IPS DF 6.9 (cell line): ENCODE data around the gene KIR3DL3.
"Not testable (repeated sequence)": the region's sequence is repeated elsewhere in the genome, so short reads cannot be mapped to it uniquely, and the experiment has no call there.

Source experiments
- DNase-seq: peaks from one replicate; pipeline ENCODE4 v3.0.0-alpha.2; 2013; ENCODE audit warnings: low read depth, low spot score
- H3K27ac ChIP-seq: one replicate; pipeline ENCODE4 v1.5.1; 2013; ENCODE audit warnings: low read length, control low read depth
- H3K27me3 ChIP-seq: 2 replicates; pipeline ENCODE4 v1.6.1; 2013; ENCODE audit warnings: mild to moderate bottlenecking, low read length; ENCODE audit not compliant: control insufficient read depth, insufficient read depth
- H3K36me3 ChIP-seq: 2 replicates; pipeline ENCODE4 v1.6.1; 2013; ENCODE audit warnings: low read length; ENCODE audit not compliant: control insufficient read depth, insufficient read depth
- H3K4me1 ChIP-seq: 2 replicates; pipeline ENCODE4 v1.6.1; 2013; ENCODE audit warnings: low read length; ENCODE audit not compliant: control insufficient read depth, insufficient read depth
- H3K4me3 ChIP-seq: 2 replicates; pipeline ENCODE4 v1.5.1; 2013; ENCODE audit warnings: mild to moderate bottlenecking, low read length
- H3K9me3 ChIP-seq: 2 replicates; pipeline ENCODE4 v1.6.1; 2013; ENCODE audit warnings: low read length, inconsistent platforms; ENCODE audit not compliant: control insufficient read depth, insufficient read depth
- WGBS: extraction: QIAGEN DNeasy Blood & Tissue Kit; methylation state at CpG from one replicate; pipeline ENCODE4 v1.1.7; 2013; ENCODE audit warnings: mixed read lengths, missing lambda C conversion rate; ENCODE audit not compliant: insufficient read length, insufficient coverage; 5-methylcytosine and 5-hydroxymethylcytosine counted together

The KIR3DL3 gene

DNA sequence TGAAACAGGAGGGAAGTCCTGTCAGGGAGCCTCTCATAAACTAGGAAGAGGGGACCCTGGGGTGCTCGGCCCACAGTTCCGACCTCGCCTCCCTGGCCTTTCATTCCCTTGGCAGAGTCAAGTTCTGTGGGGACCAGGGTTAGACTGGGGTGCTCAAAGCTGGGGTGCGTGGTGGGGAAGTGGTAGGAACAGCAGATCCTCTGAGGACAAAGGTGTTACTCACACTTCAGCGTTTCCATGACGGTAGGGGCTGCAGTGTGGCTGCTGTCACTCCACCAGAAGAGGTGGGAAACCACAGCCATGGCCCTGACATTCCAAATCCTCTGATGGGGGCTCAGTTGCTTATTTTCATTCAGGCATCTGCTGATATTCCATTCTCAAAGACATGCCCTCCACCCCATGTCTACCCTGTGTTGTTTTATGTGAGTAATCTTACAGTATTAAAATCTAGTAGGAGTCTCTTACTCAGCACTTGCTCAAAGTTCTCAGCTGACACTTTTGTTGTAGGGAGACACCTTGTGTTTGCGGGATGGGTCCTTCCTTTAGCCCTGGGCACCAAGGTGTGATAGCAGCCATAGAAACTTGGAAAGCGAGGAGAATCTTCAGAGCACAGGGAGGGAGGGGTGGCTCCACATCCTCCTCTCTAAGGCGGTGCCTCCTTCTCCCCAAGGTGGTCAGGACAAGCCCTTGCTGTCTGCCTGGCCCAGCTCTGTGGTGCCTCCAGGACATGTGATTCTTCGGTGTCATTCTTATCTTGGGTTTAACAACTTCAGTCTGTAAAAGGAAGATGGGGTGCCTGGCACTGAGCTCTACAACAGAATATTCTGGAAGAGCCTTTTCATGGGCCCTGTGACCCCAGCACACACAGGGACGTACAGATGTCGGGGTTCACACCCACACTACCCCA is 32.2 kb downstream of the KIR3DL3 start:
- DNase-seq, H3K27ac ChIP-seq, H3K9me3 ChIP-seq, H3K4me1 ChIP-seq, H3K4me3 ChIP-seq, H3K36me3 ChIP-seq, H3K27me3 ChIP-seq: not testable (repeated sequence)
- no CpG with 5 or more reads among the region's 12 CpGs for WGBS

DNA sequence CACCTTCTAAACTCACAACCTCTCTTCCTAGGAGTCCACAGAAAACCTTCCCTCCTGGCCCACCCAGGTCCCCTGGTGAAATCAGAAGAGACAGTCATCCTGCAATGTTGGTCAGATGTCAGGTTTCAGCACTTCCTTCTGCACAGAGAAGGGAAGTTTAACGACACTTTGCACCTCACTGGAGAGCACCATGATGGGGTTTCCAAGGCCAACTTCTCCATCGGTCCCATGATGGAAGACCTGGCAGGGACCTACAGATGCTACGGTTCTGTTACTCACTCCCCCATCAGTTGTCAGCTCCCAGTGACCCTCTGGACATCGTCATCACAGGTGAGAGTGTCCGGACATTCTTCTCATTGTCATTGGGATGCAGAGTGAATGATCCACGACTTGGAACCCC is 34.3 kb downstream of the KIR3DL3 start:
- not testable (repeated sequence) for H3K4me3 ChIP-seq, H3K9me3 ChIP-seq, H3K27ac ChIP-seq, H3K36me3 ChIP-seq, H3K27me3 ChIP-seq, DNase-seq, H3K4me1 ChIP-seq
- no CpG with 5 or more reads among the region's 6 CpGs for WGBS

DNA sequence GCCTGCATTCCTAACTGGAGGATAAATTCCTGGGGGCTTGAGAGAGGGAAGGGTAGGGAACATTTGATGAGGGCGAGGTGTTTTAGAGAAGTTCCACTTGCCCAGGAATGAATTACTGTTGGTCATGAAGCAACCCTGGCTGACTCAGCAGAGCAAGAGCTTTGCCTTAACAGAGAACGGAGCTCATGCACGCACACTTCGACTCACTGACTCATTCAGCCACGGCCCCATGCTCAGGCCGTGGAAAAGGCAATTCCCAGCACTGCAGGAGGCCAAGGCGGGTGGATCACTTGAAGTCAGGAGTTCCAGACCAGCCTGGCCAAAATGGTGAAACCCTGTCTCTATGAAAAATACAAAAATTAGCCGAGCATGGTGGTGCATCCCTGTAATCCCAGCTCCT is 40.0 kb downstream of the KIR3DL3 start:
- no CpG with 5 or more reads among the region's 8 CpGs for WGBS
- not testable (repeated sequence) for DNase-seq, H3K27me3 ChIP-seq, H3K36me3 ChIP-seq, H3K4me1 ChIP-seq, H3K27ac ChIP-seq, H3K9me3 ChIP-seq, H3K4me3 ChIP-seq

DNA sequence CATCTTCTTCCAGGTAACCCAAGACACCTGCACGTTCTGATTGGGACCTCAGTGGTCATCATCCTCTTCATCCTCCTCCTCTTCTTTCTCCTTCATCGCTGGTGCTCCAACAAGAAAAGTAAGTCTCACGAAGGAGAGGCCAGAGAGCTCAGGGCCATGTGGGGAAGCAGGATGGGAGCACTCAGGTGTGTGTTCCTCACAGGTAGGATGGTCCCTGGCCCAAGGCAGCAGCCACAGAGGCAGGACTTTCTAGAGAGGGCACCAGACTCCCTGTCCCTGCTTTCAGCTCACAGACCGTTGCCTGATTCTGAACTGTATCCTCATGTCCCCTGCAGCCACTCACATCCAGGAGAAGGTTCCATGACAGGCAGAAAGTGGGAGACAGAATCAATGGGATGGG is 42.2 kb downstream of the KIR3DL3 start:
- not testable (repeated sequence) for H3K4me3 ChIP-seq, H3K27ac ChIP-seq, H3K36me3 ChIP-seq, H3K27me3 ChIP-seq, DNase-seq, H3K4me1 ChIP-seq, H3K9me3 ChIP-seq
- WGBS = no CpG with 5 or more reads among the region's 4 CpGs

DNA sequence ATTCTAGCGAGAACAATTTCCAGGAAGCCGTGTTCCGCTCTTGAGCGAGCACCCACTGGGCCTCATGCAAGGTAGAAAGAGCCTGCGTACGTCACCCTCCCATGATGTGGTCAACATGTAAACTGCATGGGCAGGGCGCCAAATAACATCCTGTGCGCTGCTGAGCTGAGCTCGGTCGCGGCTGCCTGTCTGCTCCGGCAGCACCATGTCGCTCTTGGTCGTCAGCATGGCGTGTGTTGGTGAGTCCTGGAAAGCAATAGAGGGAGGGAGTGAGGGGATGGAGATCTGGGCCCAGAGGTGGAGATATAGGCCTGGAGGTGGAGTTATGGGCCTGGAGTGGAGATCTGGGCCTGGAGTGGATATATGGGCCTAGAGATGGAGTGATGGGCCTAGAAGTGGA is 45.4 kb downstream of the KIR3DL3 start, which contains the start of gene KIR2DL1:
Gene KIR2DL1 (plus strand): TSS at position 148 of the 400 bp plus-strand sequence. CDS start 58 bp downstream, at position 206.
- not testable (repeated sequence) for H3K36me3 ChIP-seq, DNase-seq, H3K27ac ChIP-seq, H3K4me1 ChIP-seq, H3K9me3 ChIP-seq, H3K4me3 ChIP-seq, H3K27me3 ChIP-seq
- WGBS = no CpG with 5 or more reads among the region's 15 CpGs

DNA sequence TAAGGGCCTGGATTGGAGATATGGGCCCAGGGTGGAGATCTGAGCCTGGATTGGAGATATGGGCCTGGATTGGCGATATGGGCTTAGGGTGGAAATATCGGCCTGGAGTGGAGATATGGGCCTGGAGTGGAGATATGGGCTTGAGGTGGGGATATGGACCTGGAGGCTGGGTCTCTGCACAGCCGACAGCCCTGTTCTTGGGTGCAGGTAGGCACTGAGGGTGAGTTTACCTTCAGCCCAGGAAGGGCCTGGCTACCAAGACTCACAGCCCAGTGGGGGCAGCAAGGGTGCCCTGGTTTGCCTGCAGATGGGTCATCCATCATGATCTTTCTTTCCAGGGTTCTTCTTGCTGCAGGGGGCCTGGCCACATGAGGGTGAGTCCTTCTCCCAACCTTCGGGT is 46.3 kb downstream of the KIR3DL3 start:
- H3K36me3 ChIP-seq, DNase-seq, H3K4me3 ChIP-seq, H3K27me3 ChIP-seq, H3K4me1 ChIP-seq, H3K9me3 ChIP-seq, H3K27ac ChIP-seq: not testable (repeated sequence)
- no CpG with 5 or more reads among the region's 4 CpGs for WGBS

DNA sequence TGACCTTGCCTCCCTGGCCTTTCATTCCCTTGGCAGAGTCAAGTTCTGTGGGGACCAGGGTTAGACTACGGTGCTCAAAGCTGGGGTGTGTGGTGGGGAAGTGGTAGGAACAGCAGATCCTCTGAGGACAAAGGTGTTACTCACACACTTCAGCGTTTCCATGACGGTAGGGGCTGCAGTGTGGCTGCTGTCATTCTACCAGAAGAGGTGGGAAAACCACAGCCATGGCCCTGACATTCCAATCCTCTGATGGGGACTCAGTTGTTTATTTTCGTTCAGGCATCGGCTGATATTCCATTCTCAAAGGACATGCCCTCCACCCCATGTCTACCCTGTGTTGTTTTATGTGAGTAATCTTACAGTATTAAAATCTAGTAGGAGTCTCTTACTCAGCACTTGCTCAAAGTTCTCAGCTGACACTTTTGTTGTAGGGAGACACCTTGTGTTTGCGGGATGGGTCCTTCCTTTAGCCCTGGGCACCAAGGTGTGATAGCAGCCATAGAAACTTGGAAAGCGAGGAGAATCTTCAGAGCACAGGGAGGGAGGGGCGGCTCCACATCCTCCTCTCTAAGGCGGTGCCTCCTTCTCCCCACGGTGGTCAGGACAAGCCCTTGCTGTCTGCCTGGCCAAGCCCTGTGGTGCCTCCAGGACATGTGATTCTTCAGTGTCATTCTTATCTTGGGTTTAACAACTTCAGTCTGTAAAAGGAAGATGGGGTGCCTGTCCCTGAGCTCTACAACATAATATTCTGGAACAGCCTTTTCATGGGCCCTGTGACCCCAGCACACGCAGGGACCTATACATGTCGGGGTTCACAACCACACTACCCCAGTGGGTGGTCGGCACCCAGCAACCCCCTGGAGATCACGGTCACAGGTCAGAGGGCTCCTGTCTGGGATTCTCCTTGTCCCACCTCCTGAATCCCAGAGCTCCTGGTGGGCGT is 47.0 kb downstream of the KIR3DL3 start:
- no CpG with 5 or more reads among the region's 15 CpGs for WGBS
- not testable (repeated sequence) for H3K36me3 ChIP-seq, H3K4me3 ChIP-seq, H3K27me3 ChIP-seq, H3K27ac ChIP-seq, H3K4me1 ChIP-seq, H3K9me3 ChIP-seq, DNase-seq

DNA sequence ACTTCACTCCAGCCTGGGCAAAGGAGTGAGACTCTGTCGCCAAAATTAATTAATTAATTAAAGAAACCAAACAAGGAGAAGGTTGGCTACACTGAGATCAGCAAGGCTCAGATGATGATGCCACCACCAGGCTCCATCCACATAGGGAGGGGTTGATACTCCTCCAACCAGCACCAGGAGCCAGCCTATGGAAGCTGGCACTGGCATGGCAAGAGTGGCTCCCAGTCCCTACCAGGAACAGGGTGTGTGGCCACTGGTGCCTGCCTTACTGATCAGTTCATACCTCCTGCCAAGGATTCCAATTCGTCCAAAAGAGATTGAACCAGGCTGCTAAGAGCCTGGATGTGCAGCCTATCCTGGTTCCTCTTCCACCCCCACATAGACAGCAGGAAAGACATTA is 48.4 kb downstream of the KIR3DL3 start:
- H3K9me3 ChIP-seq, DNase-seq, H3K27me3 ChIP-seq, H3K4me1 ChIP-seq, H3K27ac ChIP-seq, H3K36me3 ChIP-seq, H3K4me3 ChIP-seq: not testable (repeated sequence)
- WGBS = no CpG with 5 or more reads among the region's 2 CpGs

DNA sequence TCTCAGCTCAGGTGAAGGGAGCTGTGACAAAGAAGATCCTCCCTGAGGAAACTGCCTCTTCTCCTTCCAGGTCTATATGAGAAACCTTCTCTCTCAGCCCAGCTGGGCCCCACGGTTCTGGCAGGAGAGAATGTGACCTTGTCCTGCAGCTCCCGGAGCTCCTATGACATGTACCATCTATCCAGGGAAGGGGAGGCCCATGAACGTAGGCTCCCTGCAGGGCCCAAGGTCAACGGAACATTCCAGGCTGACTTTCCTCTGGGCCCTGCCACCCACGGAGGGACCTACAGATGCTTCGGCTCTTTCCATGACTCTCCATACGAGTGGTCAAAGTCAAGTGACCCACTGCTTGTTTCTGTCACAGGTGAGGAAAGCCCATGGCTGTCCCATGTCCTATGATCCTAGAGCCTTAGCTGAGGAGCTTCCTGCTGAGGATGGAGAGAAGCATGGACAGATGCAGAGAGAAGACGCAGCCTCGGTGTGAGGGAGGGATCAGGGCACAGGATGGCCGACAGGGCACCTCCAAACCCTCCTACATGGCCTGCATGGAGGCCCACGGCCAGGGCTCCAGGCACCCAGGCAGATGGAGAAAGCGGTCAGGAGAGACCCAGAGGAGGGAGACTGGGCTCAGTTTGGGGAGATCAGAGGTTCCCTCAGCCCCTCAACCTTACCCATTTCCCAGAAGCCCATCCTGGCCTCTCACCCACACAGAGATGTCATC is 51.0 kb downstream of the KIR3DL3 start:
- DNase-seq, H3K4me1 ChIP-seq, H3K9me3 ChIP-seq, H3K27ac ChIP-seq, H3K27me3 ChIP-seq, H3K36me3 ChIP-seq, H3K4me3 ChIP-seq: not testable (repeated sequence)
- no CpG with 5 or more reads among the region's 12 CpGs for WGBS

DNA sequence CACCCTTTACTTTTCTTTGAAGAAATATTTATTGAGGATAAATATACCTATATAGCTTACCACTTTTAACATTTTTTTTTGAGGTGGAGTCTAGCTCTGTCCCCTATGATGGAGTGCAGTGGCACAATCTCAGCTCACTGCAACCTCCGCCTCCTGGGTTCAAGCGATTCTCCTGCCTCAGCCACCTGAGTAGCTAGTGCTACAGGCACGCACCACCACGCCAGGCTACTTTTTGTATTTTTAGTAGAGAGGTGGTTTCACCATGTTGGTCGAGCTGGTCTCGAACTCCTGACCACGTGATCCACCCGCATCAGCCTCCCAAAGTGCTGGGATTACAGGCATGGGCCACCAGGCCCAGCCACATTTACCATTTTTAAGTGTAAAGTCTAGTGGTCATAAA is 51.6 kb downstream of the KIR3DL3 start:
- not testable (repeated sequence) for H3K27me3 ChIP-seq

More for the DNA sequence above, 51.6 kb downstream of the KIR3DL3 start:
- H3K4me3 ChIP-seq, H3K4me1 ChIP-seq, H3K27ac ChIP-seq, DNase-seq, H3K9me3 ChIP-seq, H3K36me3 ChIP-seq: not testable (repeated sequence)
- WGBS = no CpG with 5 or more reads among the region's 8 CpGs
